ENCODE results near the gene DPP3. TPM values are rescaled to one million over a fixed set of nuclear protein-coding genes. Genes with fewer than 3 reads are reported as not detected.

The DPP3 gene
- polyA plus RNA-seq, 3 donors, result 26.2 to 29.4 (median 27.5) TPM

DNA sequence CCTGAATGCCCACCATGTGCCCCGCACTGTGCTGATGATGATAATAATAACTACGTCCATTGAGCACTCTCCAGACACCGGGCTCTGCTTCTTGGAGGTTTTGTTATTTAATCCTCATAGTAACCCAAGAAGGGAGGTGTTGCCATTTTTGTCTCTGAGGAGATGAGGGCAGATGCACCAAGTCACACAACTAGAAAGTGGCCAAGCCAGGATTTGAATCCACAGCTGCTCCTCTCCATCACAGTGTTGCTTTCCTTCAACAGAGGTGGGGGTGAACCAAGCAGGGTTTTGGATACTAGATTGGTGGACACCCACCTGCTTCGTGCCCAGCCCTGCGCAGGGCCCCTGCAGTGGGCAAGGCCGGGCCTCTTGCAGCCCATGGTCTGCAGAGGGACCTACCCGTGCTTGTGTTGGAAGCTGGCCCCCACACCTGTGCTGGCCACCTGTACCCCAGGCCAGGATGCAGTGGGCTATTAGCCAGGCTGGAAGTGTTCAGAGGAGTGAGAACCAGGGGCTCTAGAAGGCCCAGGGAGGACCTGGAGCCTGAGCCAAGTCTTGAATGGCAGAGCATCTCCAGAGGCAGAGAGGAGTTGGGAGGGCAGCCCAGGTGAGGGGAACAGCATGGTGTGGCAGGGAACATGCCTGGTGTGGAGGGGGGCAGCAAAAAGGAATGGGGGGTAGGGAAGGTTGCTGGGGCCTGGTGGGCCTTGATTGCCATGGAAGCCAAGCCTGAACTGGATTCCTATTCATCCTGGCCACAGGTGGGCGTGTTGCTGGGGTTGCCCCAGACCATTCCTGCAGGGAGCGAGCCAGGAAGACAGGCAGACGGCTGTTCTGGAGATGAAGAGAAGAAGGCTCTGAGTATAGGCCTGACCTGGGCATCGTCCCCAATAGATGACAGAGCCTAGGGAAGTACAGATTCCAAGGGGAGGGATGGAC, 2.7 kb upstream of the DPP3 start:
- DNase-seq, result no peak

GRCh38 chr11:66478729-66479393, 1.4 kb upstream of the DPP3 start:
- DNase-seq, result no peak

DNA sequence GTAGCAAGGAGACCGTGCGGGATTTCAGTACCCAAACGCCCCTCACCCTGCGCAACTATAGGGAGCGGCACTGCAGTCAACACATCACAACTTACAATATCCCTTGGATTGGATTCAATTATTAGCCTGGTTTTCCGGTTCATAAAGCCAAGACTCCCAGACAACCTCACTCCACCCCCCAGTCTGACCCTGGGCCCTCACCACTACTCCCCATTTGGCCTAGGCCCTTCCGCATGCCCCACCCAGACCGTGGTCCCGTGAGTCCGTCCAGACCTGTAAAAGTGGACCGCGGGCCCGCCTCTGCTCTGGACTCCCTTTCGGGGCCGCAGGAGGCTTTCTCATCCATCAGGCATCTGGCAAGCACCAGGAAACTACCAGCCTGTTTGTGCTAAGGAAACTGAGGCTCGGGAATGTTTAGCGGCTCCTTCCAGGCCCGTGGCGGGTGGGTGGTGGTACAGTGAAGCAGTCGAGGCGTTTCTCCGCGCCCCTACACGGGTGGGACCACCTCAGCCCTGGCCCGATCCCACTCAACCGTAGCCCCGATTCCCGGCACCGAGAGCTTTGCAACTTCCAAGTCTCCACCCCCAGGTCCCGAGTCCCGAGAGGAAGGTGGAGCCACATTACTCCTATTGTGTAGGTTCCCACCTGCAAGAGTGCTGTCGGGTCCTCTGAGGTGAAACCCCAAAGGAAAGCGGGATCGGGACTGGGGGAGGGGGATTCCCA, 679 bp upstream of the DPP3 start:
- DNase-seq, result peak; percentile 67

DNA sequence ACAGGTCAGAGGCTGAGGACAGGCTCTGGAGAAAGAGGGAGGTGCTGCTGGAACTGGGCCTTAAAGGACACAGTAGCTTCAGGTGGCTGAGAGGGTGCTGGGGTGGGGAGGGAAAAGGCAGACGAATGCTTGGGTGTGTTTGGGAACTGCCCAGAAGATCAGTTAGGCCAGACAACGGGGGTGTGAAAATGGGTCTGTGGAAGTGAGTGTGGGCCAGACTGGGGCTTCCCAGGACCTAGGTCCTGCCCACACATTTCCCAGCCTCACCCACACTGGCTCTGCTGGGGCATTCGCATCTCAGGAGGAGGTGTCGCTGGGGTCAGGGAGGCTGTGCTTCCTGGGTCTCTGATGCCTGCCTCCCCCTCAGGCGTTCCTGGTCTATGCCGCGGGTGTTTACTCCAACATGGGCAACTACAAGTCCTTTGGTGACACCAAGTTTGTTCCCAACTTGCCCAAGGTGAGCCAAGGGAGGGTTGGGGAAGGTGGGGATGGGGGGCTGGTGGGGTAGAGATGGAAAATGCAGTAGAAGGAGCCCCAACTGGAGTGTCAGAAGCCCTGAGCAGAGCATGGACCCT, 4.7 kb downstream of the DPP3 start:
- no peak for DNase-seq

DNA sequence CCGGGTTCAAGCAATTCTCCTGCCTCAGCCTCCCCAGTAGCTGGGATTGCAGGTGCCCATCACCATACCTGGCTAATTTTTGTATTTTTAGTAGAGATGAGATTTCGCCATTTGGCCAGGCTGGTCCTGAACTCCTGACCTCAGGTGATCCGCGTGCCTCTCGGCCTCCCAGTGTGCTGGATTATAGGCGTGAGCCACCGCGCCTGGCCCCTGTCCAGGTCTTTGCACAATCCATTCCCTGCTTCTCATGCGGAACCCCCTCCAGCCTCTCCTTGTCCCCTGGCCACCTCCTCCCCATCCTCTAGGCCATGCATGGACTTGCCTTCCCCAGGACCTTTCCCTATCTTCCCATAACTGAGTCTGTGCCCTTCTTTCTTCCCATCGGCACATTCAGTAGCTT, 8.7 kb downstream of the DPP3 start:
- no peak for DNase-seq

- no peak for DNase-seq
Measured at GRCh38 chr11:66489636-66490035, 9.4 kb downstream of the DPP3 start.

GRCh38 chr11:66491315-66491935, 11.2 kb downstream of the DPP3 start:
- DNase-seq, result no peak

GRCh38 chr11:66492161-66492865, 12.1 kb downstream of the DPP3 start:
- DNase-seq, result no peak

- no peak for DNase-seq
Measured at GRCh38 chr11:66493130-66493529, 12.9 kb downstream of the DPP3 start.

GRCh38 chr11:66494458-66494857, 14.2 kb downstream of the DPP3 start:
- DNase-seq, result no peak

- DNase-seq, result no peak
Measured at GRCh38 chr11:66494935-66495334, 14.7 kb downstream of the DPP3 start.

DNA sequence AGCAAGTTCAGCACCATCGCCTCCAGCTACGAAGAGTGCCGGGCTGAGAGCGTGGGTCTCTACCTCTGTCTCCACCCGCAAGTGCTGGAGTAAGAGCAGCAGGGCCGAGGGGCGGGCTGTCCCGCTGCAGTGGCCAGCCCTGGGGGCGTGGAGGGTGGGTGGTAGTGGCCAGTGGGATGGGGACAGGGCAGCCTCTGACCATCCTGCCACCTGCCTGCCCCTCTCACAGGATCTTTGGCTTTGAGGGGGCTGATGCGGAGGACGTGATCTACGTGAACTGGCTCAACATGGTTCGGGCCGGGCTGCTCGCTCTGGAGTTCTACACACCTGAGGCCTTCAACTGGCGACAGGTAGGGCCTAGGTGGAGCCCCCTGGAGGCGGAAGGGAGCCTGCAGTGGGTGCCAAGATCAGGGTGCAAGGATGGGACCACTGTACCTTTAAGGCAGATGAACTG, 15.2 kb downstream of the DPP3 start:
- no peak for DNase-seq

GRCh38 chr11:66497206-66497605, 17.0 kb downstream of the DPP3 start:
- no peak for DNase-seq

GRCh38 chr11:66498506-66498905, 18.3 kb downstream of the DPP3 start:
- DNase-seq, result no peak

GRCh38 chr11:66505276-66505816, 25.1 kb downstream of the DPP3 start:
- DNase-seq, result no peak

GRCh38 chr11:66509131-66509561, 28.9 kb downstream of the DPP3 start:
- no peak for DNase-seq

DNA sequence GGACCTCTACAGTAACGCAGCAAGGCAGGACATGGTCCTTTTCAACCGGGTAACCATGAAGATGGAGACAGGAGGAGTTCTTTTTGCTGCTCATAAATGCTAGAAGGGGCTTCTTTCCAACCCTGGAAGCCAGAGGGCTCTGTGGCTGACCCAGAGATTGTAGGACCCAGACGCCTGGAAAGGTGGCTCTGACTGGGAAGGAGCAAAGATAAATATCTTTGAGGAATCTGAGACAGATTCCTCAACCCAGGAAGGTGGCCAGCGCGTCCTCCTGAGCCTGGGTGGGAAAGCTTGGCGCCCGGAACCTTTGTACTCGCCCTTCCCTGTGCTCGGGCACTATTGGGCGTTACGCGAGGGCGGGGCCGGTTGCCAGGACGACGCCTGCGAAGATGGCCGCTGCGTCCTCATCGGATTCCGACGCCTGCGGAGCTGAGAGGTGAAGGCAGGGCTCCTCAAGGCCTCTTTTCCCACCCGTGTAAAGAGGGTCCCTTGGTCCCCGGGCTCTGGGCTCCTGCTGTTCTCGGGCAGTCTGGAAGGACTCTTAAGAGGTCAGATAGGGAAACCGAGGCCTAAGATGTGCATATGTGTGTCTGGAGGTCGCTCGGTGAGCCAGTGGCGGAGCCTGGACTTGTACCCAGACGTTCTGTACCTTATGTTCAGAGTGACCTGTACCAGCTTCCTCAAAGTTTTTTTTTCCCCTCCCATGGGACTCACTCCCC, 30.2 kb downstream of the DPP3 start, which contains the start of gene BBS1:
BBS1 (plus strand) TSS at position 365 of the 719 bp plus-strand sequence; CDS start at position 390, 25 bp downstream.
- DNase-seq, result peak; percentile 83

DNA sequence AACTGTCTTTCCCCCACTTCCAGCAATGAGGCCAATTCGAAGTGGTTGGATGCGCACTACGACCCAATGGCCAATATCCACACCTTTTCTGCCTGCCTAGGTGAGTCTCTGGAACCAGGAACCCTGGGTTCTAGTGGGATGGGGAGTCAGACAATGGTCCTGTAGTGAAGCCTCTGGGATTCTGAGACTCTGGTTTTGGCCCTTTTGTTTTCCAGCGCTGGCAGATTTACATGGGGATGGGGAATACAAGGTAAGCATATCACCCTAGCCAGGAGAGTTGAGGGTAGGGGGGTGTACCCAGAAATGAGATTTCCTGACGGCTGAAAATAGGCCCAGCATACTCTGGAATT, 30.7 kb downstream of the DPP3 start:
- no peak for DNase-seq

GRCh38 chr11:66523611-66524010, 43.4 kb downstream of the DPP3 start:
- no peak for DNase-seq

Measured in renal pelvis (tissue), 4 donors.